Measurements from ENCODE around the gene LIMS3.
"Not testable (repeated sequence)": the region's sequence is repeated elsewhere in the genome, so short reads cannot be mapped to it uniquely, and the experiment has no call there.

The LIMS3 gene

DNA sequence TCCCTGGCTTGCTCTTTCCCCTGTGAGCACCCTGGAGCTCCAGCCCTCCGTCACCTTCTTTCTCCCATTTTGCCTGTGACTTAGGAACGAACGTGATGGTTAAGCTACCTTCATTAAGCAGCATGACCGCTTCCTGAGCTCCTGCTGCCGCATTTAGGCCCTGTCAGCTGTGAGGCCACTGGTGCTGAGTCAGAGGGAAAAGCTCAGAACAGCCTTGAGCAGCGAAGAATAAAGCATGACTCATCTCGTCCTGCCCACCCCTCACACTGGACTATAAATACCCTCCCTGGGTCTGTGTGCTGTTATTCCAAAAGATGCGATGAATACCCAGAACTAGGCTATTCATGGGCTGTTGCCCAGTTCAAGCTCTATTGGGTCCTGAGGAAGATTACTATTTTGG is 7.3 kb downstream of the LIMS3 start:
- not testable (repeated sequence) for H3K14ac ChIP-seq (ENCODE audit: low read length); H2AK5ac ChIP-seq (ENCODE audit: low read depth, low read length); H3K27ac ChIP-seq (replicated peaks; ENCODE audit: low read length); H4K8ac ChIP-seq (ENCODE audit: low read depth, low read length); H3K27me3 ChIP-seq (ENCODE audit: control insufficient read depth in 3 of 3, insufficient read depth in 3 of 3, low read depth in 1 of 3, low read length in 3 of 3); H3K4me1 ChIP-seq (ENCODE audit: control insufficient read depth in 2 of 2, insufficient read depth in 1 of 2, low read depth in 1 of 2, low read length in 2 of 2); H3K36me3 ChIP-seq (replicated peaks in 1 of 2; ENCODE audit: control insufficient read depth in 2 of 2, insufficient read depth in 2 of 2, low read length in 2 of 2); H4K91ac ChIP-seq (ENCODE audit: low read depth, low read length, poor library complexity); H2BK12ac ChIP-seq (ENCODE audit: low read length); H2BK5ac ChIP-seq (ENCODE audit: low read length); H2BK120ac ChIP-seq (ENCODE audit: low read depth, low read length); H3K4ac ChIP-seq (ENCODE audit: low read length); H3K9me3 ChIP-seq (replicated peaks in 1 of 2; ENCODE audit: control insufficient read depth in 2 of 2, insufficient read depth in 1 of 2, low read depth in 1 of 2, low read length in 2 of 2); H3K23ac ChIP-seq (ENCODE audit: low read depth, low read length, poor library complexity); H2AFZ ChIP-seq (ENCODE audit: low read length); DNase-seq (ENCODE audit: low spot score); H3K9ac ChIP-seq (ENCODE audit: low read depth, low read length, poor library complexity); H3K18ac ChIP-seq (ENCODE audit: low read length); H2BK15ac ChIP-seq (ENCODE audit: low read length); H3K79me1 ChIP-seq (ENCODE audit: low read depth, low read length); H3K4me2 ChIP-seq (ENCODE audit: insufficient read depth, low read length, poor library complexity, severe bottlenecking); H3K4me3 ChIP-seq (ENCODE audit: low read length in 2 of 2)
- no CpG with 5 or more reads among the region's 8 CpGs for WGBS, 2 donors (ENCODE audit: extremely low coverage in 2 of 2, insufficient read length in 2 of 2, insufficient replicate concordance in 1 of 2)

DNA sequence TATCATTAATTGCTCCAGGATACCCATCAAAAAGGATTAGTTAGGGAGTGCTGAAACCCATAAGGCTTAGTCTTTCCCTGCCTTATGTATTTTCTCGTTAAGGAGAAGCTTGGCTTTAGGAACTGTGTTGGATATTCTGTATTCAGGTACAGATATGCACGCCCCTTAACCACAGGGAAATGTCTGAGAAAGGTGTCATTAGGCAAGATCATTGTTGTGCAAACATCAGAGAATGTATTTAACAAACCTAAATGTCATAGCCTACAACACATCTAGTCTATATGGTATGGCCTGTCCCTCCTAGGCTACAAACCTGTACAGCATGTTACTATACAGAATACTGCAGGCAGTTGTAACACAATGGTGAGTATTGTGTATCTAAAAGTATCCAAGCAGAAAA is 10.1 kb downstream of the LIMS3 start:
- no CpG with 5 or more reads among the region's 2 CpGs for WGBS, 2 donors (ENCODE audit: extremely low coverage in 2 of 2, insufficient read length in 2 of 2, insufficient replicate concordance in 1 of 2)
- not testable (repeated sequence) for H3K27ac ChIP-seq (replicated peaks; ENCODE audit: low read length); H3K4me1 ChIP-seq (ENCODE audit: control insufficient read depth in 2 of 2, insufficient read depth in 1 of 2, low read depth in 1 of 2, low read length in 2 of 2)

DNA sequence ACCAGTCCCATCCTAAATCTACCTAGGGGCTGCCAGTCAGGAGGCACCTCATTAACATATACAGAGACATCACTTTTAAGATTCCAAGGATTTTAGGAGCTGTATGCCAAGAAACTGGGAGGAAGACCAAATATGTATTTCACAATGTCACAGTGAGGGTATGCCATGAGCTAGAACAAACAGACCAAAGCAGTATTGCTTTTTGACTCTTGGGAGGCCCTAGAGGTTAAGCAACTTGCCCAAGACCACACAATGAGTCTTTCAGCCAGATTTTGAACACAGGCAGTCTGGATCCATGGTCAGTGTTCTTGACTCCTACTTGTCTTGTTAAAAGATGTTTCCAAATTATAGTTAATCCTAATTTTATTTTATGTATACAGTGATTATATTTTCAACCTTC is 12.3 kb downstream of the LIMS3 start:
- H3K27ac ChIP-seq (replicated peaks; ENCODE audit: low read length); H3K9me3 ChIP-seq (replicated peaks in 1 of 2; ENCODE audit: control insufficient read depth in 2 of 2, insufficient read depth in 1 of 2, low read depth in 1 of 2, low read length in 2 of 2); H3K4me2 ChIP-seq (ENCODE audit: insufficient read depth, low read length, poor library complexity, severe bottlenecking); H3K4me1 ChIP-seq (ENCODE audit: control insufficient read depth in 2 of 2, insufficient read depth in 1 of 2, low read depth in 1 of 2, low read length in 2 of 2); H3K36me3 ChIP-seq (replicated peaks in 1 of 2; ENCODE audit: control insufficient read depth in 2 of 2, insufficient read depth in 2 of 2, low read length in 2 of 2); H4K91ac ChIP-seq (ENCODE audit: low read depth, low read length, poor library complexity); H3K9ac ChIP-seq (ENCODE audit: low read depth, low read length, poor library complexity); H2BK5ac ChIP-seq (ENCODE audit: low read length); H4K8ac ChIP-seq (ENCODE audit: low read depth, low read length); H3K18ac ChIP-seq (ENCODE audit: low read length); H3K4ac ChIP-seq (ENCODE audit: low read length); H2AK5ac ChIP-seq (ENCODE audit: low read depth, low read length); DNase-seq (ENCODE audit: low spot score); H3K79me1 ChIP-seq (ENCODE audit: low read depth, low read length); H2BK15ac ChIP-seq (ENCODE audit: low read length); H3K4me3 ChIP-seq (ENCODE audit: low read length in 2 of 2); H3K27me3 ChIP-seq (ENCODE audit: control insufficient read depth in 3 of 3, insufficient read depth in 3 of 3, low read depth in 1 of 3, low read length in 3 of 3); H2AFZ ChIP-seq (ENCODE audit: low read length); H2BK120ac ChIP-seq (ENCODE audit: low read depth, low read length); H3K14ac ChIP-seq (ENCODE audit: low read length); H3K23ac ChIP-seq (ENCODE audit: low read depth, low read length, poor library complexity); H2BK12ac ChIP-seq (ENCODE audit: low read length): not testable (repeated sequence)

More for the DNA sequence above, 10.1 kb downstream of the LIMS3 start:
- H3K36me3 ChIP-seq (replicated peaks in 1 of 2; ENCODE audit: control insufficient read depth in 2 of 2, insufficient read depth in 2 of 2, low read length in 2 of 2); H2BK12ac ChIP-seq (ENCODE audit: low read length); H2AFZ ChIP-seq (ENCODE audit: low read length); H2BK15ac ChIP-seq (ENCODE audit: low read length); DNase-seq (ENCODE audit: low spot score); H3K9ac ChIP-seq (ENCODE audit: low read depth, low read length, poor library complexity); H3K23ac ChIP-seq (ENCODE audit: low read depth, low read length, poor library complexity); H3K79me1 ChIP-seq (ENCODE audit: low read depth, low read length); H3K27me3 ChIP-seq (ENCODE audit: control insufficient read depth in 3 of 3, insufficient read depth in 3 of 3, low read depth in 1 of 3, low read length in 3 of 3); H4K8ac ChIP-seq (ENCODE audit: low read depth, low read length); H3K4ac ChIP-seq (ENCODE audit: low read length); H3K4me2 ChIP-seq (ENCODE audit: insufficient read depth, low read length, poor library complexity, severe bottlenecking); H2AK5ac ChIP-seq (ENCODE audit: low read depth, low read length); H3K4me3 ChIP-seq (ENCODE audit: low read length in 2 of 2); H3K9me3 ChIP-seq (replicated peaks in 1 of 2; ENCODE audit: control insufficient read depth in 2 of 2, insufficient read depth in 1 of 2, low read depth in 1 of 2, low read length in 2 of 2); H3K18ac ChIP-seq (ENCODE audit: low read length); H2BK120ac ChIP-seq (ENCODE audit: low read depth, low read length); H3K14ac ChIP-seq (ENCODE audit: low read length); H2BK5ac ChIP-seq (ENCODE audit: low read length); H4K91ac ChIP-seq (ENCODE audit: low read depth, low read length, poor library complexity): not testable (repeated sequence)

DNA sequence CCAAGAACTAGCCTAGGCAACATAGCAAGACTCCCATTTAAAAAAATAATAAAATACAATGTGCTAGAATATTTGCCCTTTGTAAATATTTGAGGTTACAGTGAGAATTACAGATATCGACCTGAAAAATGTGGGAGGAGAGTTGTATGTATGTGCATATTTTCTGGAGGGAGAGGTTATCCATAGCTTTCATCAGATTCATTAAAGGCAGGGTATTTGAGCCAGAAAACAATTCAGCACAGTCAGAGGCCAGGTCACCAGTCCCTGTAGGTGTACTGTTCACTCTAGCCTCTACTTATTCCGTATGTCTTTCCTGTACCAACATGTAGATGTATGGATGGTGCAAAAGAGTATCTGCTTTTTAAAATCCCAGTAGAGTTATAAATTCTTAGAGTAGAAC is 15.4 kb downstream of the LIMS3 start:
- not testable (repeated sequence) for H3K27me3 ChIP-seq (ENCODE audit: control insufficient read depth in 3 of 3, insufficient read depth in 3 of 3, low read depth in 1 of 3, low read length in 3 of 3); DNase-seq (ENCODE audit: low spot score); H3K27ac ChIP-seq (replicated peaks; ENCODE audit: low read length); H3K4me2 ChIP-seq (ENCODE audit: insufficient read depth, low read length, poor library complexity, severe bottlenecking); H3K23ac ChIP-seq (ENCODE audit: low read depth, low read length, poor library complexity); H3K18ac ChIP-seq (ENCODE audit: low read length); H4K8ac ChIP-seq (ENCODE audit: low read depth, low read length); H2AK5ac ChIP-seq (ENCODE audit: low read depth, low read length); H2BK15ac ChIP-seq (ENCODE audit: low read length); H3K9me3 ChIP-seq (replicated peaks in 1 of 2; ENCODE audit: control insufficient read depth in 2 of 2, insufficient read depth in 1 of 2, low read depth in 1 of 2, low read length in 2 of 2); H3K36me3 ChIP-seq (replicated peaks in 1 of 2; ENCODE audit: control insufficient read depth in 2 of 2, insufficient read depth in 2 of 2, low read length in 2 of 2); H2BK12ac ChIP-seq (ENCODE audit: low read length); H3K14ac ChIP-seq (ENCODE audit: low read length); H3K4me1 ChIP-seq (ENCODE audit: control insufficient read depth in 2 of 2, insufficient read depth in 1 of 2, low read depth in 1 of 2, low read length in 2 of 2); H4K91ac ChIP-seq (ENCODE audit: low read depth, low read length, poor library complexity); H3K4me3 ChIP-seq (ENCODE audit: low read length in 2 of 2); H3K79me1 ChIP-seq (ENCODE audit: low read depth, low read length); H2BK120ac ChIP-seq (ENCODE audit: low read depth, low read length); H2BK5ac ChIP-seq (ENCODE audit: low read length); H3K4ac ChIP-seq (ENCODE audit: low read length); H2AFZ ChIP-seq (ENCODE audit: low read length); H3K9ac ChIP-seq (ENCODE audit: low read depth, low read length, poor library complexity)
- WGBS, 2 donors (ENCODE audit: extremely low coverage in 2 of 2, insufficient read length in 2 of 2, insufficient replicate concordance in 1 of 2): no CpG with 5 or more reads among the region's 2 CpGs
